Liver (tissue), 3 donors: ENCODE measurements around the gene SLC5A9.

Experiments used
- EGR1 ChIP-seq, 2 donors: IDR thresholded peaks; 2 replicates each; pipeline ENCODE4 v1.6.1; 2016 to 2018; ENCODE audit warnings: antibody characterized with exemption in 2 of 2, low read depth in 2 of 2
- FOXA2 ChIP-seq: IDR thresholded peaks from 2 replicates; pipeline ENCODE4 v1.6.1; 2016; ENCODE audit warnings: antibody characterized with exemption
- MAX ChIP-seq: IDR thresholded peaks from 2 replicates; pipeline ENCODE4 v1.6.1; 2016; ENCODE audit warnings: antibody characterized with exemption
- REST ChIP-seq: IDR thresholded peaks from 2 replicates; pipeline ENCODE4 v1.6.1; 2016; ENCODE audit warnings: antibody characterized with exemption, mild to moderate bottlenecking
- TAF1 ChIP-seq: conservative IDR thresholded peaks from 2 replicates; pipeline ENCODE4 v1.6.1; 2016; ENCODE audit warnings: antibody characterized with exemption, mild to moderate bottlenecking
- YY1 ChIP-seq: IDR thresholded peaks from 2 replicates; pipeline ENCODE4 v1.6.1; 2016; ENCODE audit warnings: antibody characterized with exemption, mild to moderate bottlenecking
- TF ChIP-seq, protein P1 (sequence below): fragments of 150-350 bp; IDR thresholded peaks from 2 replicates; pipeline ENCODE4 v1.5.1; 2017; ENCODE audit warnings: improper control_type of control experiment, low read depth, low read length; ENCODE audit not compliant: missing input control
- donor health status: healthy.
- donor health status: healthy.

DNA sequence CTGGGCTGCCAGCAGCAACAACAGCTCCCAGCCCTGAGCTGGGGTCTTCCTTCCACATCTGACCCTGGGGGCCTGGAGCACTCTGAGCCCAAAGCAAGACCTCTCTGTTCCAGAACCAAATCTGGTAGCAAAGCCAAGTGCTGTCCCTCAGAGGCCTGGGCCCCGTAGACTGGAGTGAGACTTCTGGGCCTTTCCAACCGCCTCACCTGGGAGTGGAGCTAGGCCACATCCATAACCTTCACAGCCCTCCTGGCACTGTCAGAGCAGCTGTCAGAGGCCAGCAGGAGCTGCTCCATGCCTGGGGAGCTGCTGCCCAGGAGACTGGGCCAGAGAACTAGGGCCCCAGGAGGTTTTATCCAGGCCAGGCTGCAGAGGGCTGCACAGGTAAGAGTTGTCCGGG, 15.4 kb upstream of the SLC5A9 start:
- TF ChIP-seq, protein P1, sequence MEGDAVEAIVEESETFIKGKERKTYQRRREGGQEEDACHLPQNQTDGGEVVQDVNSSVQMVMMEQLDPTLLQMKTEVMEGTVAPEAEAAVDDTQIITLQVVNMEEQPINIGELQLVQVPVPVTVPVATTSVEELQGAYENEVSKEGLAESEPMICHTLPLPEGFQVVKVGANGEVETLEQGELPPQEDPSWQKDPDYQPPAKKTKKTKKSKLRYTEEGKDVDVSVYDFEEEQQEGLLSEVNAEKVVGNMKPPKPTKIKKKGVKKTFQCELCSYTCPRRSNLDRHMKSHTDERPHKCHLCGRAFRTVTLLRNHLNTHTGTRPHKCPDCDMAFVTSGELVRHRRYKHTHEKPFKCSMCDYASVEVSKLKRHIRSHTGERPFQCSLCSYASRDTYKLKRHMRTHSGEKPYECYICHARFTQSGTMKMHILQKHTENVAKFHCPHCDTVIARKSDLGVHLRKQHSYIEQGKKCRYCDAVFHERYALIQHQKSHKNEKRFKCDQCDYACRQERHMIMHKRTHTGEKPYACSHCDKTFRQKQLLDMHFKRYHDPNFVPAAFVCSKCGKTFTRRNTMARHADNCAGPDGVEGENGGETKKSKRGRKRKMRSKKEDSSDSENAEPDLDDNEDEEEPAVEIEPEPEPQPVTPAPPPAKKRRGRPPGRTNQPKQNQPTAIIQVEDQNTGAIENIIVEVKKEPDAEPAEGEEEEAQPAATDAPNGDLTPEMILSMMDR = no peak
- TF ChIP-seq EGR1 (IDR thresholded peaks at IDR 0.05; ENCODE audit: low read depth in 2 of 2) = no peak
- no peak for TF ChIP-seq YY1
- no peak for TF ChIP-seq MAX
- TF ChIP-seq TAF1 = no peak
- no peak for TF ChIP-seq FOXA2
- no peak for TF ChIP-seq REST
